Stimulated activated CD4-positive, alpha-beta T cell treated with anti-CD3 and anti-CD28 coated beads, Interleukin-12 subunit alpha, Interleukin-12 subunit beta, amount 100 ng/mL, for 24 hours (primary cell): ENCODE results near the gene TMOD3.

ENCODE experiments used
- DNase-seq, 2 experiments: peaks; one replicate each; pipeline ENCODE4 v3.0.0-alpha.2; 2020; ENCODE audit warnings: low read depth in 2 of 2

TMOD3 gene

GRCh38 chr15:51828621-51829375 lies 655 bp upstream of the TMOD3 start:
- DNase-seq, result no peak

GRCh38 chr15:51830276-51830806 lies 888 bp downstream of the TMOD3 start:
- DNase-seq, result no peak

- DNase-seq, result no peak
Observed at GRCh38 chr15:51833772-51834171, 4.3 kb downstream of the TMOD3 start.

GRCh38 chr15:51837792-51838251 lies 8.4 kb downstream of the TMOD3 start:
- DNase-seq, result no peak

- no peak for DNase-seq
Observed at GRCh38 chr15:51838270-51838669, 8.8 kb downstream of the TMOD3 start.

- no peak for DNase-seq
Observed at GRCh38 chr15:51840692-51841091, 11.2 kb downstream of the TMOD3 start.

- DNase-seq, result no peak
Observed at GRCh38 chr15:51841406-51842040, 12.1 kb downstream of the TMOD3 start.

GRCh38 chr15:51842265-51842664 lies 12.8 kb downstream of the TMOD3 start:
- no peak for DNase-seq

GRCh38 chr15:51842852-51843737 lies 13.6 kb downstream of the TMOD3 start:
- no peak for DNase-seq

- DNase-seq, result no peak
Observed at GRCh38 chr15:51844747-51845426, 15.4 kb downstream of the TMOD3 start.

- no peak for DNase-seq
Observed at GRCh38 chr15:51846066-51846462, 16.6 kb downstream of the TMOD3 start.

- DNase-seq, result no peak
Observed at GRCh38 chr15:51846463-51847230, 17.2 kb downstream of the TMOD3 start.

GRCh38 chr15:51848811-51849210 lies 19.4 kb downstream of the TMOD3 start:
- no peak for DNase-seq

GRCh38 chr15:51849860-51850259 lies 20.4 kb downstream of the TMOD3 start:
- DNase-seq, result no peak

- DNase-seq, result no peak
Observed at GRCh38 chr15:51853998-51854397, 24.5 kb downstream of the TMOD3 start.

GRCh38 chr15:51855612-51856011 lies 26.2 kb downstream of the TMOD3 start:
- no peak for DNase-seq

GRCh38 chr15:51856714-51857380 lies 27.4 kb downstream of the TMOD3 start:
- no peak for DNase-seq

- peak; percentile 36 for DNase-seq
Observed at GRCh38 chr15:51861557-51862359, 32.3 kb downstream of the TMOD3 start.

- no peak for DNase-seq
Observed at GRCh38 chr15:51863131-51863530, 33.7 kb downstream of the TMOD3 start.
